ENCODE results near the gene CES3. TPM values are rescaled to one million over a fixed set of nuclear protein-coding genes. Genes with fewer than 3 reads are reported as not detected.
"Not testable (repeated sequence)": the region's sequence is repeated elsewhere in the genome, so short reads cannot be mapped to it uniquely, and the experiment has no call there.

CES3 gene
- total RNA-seq, 1 experiment from 2014 or later, result 0.53 TPM

GRCh38 chr16:66926171-66926947 is 34.7 kb upstream of the CES3 start:
- DNase-seq (ENCODE audit: low read depth), result no peak

DNA sequence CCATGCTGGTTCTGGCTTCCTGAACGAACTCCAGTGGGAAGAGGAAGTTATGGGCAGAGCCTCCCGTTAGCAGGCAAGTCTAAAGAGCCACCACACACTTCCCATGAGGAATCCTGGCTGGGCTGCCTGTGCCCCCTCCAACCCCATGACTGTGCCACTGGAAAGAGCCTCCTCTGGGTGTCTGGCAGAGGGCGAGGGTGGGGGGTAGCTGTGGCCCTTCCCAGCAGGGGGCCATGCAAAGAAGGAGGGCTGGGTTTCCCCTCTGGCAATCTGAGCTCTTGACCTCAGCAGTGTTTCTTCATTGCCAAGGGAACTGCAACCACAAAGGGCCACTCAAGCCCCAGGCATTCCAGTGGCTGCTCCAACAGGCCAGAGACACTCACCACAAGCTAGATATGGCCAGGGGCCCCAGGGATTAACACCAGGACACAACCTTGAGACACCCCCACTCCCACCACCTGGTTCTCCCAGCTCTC is 34.1 kb upstream of the CES3 start:
- peak; percentile 95 for DNase-seq (ENCODE audit: low read depth)

DNA sequence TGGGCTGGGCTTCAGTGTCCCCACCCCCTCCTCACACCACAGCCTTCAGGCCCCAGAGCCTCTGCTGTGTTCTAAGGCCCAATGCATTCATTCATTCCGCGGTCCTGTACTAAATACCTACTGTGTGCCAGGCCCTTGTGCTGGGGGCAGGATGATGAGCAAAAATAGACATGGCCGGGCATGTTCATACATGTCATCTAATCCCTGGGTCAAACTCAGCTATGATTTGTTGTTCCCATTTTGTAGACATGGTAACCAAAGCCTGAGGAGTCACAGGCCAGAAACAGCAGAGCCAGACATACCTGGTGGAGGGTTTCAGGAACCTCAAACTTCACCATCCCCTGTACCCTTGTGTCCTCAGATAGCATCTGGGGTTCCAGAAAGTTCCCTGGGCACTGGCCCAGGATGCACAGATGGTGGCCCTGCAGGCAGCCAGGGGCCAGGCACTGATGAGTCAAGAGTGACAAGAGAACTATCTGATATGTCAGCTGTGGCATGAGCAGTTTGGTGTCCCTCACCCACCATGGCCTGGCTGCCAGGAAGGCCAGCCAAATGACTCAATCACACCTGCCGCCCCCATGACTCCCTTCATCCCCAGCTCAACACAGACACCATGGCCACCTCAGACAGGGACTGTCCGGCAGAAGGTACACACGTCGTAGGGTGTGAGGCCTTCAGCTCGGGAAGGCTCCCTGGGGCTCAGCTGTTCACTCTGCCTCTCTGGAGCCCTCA is 33.0 kb upstream of the CES3 start:
- peak; percentile 68 for DNase-seq (ENCODE audit: low read depth)

DNA sequence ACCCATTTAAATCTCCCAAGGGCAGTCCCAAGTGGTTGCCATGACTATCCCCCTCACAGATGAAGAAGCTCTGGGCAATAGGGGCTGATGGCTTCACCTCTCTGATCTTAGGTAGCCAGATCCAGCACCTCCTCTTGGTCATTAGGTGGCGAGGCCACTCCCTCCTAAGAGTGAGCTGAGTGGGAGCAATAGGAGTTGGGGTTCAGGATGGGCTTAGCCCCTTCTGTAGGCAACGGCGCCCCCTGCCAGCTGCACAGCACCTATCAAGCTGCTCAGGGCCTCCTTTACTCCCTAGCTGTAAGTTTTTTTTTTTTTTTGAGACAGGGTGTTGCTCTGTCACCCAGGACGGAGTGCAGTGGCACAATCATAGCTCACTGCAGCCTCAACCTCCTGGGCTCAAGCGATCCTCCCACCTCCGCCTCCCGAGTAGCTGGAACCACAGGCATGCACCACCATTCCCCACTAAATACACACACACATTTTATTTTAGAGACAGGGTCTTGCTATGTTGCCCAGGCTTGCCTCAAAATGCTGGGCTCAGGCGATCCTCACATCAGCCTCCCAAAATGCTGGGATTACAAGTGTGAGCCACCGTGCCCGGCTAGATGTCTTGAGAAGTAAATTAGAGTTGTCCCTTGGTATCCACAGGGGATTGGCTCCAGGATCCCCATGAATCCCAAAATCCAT is 32.2 kb upstream of the CES3 start:
- peak; percentile 53 for DNase-seq (ENCODE audit: low read depth)

- DNase-seq (ENCODE audit: low read depth), result peak; percentile 70
These were observed 30.9 kb upstream of the CES3 start for GRCh38 chr16:66930189-66930588.

- no peak for DNase-seq (ENCODE audit: low read depth)
These were observed 29.4 kb upstream of the CES3 start for GRCh38 chr16:66931665-66932064.

- no peak for DNase-seq (ENCODE audit: low read depth)
These were observed 29.0 kb upstream of the CES3 start for GRCh38 chr16:66932076-66932475.

DNA sequence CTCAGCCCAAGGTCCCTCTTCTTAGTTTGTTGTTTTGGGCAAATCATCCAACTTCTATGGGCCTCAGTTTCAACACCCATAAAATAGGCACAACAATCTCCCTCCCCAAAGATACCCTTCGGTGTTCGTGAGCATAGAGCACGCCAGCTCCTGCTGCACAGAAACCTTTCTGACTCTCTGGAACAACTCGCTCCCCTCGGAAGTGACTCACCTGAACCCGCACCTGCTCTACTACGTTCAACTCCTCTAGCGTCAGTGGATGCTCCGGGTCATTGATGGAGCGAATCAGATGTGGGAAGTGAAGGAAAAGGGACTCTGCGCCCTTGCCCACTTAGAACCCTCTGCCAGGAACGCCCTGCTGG is 27.3 kb upstream of the CES3 start:
- DNase-seq (ENCODE audit: low read depth), result no peak

DNA sequence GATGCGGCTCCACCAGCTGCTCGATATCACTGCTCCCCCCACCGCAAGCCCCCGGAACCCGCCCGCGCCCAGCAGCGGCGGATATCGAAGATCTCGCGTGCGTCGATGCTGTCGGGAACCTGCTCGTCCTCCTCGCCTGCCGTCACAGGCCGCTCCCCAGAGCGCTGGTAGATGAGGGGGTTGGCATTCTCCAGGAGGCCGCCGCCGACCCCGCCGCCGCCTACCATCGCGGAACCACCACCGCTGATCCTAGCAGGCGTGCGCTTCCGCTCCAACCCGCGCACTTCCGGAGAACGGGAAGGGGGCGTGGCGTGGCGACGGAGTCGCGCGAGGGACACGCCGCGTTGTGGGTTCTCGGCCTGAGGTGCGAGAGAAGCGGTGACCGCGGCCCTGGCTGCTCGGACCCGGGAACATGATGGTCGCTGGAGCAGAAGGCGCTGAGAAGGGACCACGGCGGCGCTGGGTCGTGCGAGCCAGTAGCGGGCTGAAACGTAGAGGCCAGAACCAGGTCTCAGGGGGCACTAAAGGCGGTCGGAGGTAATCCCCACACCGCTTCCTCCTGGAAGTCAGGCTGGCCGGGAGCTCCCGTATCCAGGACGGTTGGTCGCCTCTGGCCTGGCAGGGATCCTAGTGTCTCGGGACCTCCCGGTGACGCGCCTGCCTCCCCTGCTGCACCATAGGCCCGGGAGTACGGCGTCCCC is 26.8 kb upstream of the CES3 start, which contains the start of gene CIAO2B:
TSS of gene CIAO2B (minus strand) at position 265 of the 701 bp plus-strand sequence. CDS start at position 227, 38 bp downstream.
- peak; percentile 80 for DNase-seq (ENCODE audit: low read depth)

GRCh38 chr16:66934839-66935313 is 26.2 kb upstream of the CES3 start:
- not testable (repeated sequence) for DNase-seq (ENCODE audit: low read depth)

DNA sequence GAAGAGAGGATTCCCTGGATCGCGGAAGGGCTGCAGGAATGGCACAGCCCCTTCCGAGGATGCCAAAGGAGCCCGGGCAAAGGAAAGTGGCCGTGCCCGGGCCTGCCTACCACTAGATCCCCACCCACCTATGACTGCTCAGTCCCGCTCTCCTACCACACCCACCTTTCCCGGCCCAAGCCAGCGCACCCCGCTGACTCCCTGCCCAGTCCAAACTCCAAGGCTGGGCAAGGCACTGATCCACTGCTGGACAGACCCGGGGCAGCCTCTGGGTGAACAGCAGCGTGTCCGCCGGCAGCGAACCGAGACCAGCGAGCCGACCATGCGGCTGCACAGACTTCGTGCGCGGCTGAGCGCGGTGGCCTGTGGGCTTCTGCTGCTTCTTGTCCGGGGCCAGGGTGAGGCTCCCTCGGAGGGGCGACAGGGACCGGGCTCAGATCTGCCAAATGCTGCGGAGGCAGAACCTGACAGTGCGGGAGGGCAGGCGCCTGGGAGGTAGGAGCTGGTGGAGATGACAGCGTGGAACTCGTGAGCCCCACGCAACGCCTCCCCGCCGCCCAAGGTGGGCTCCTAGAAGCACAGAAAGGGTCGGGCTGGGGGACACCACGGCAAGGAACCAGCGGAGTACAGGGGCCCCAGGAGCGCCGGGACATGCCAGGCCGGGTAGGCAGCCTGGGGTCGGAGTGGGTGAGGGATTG is 25.6 kb upstream of the CES3 start, which contains the start of gene CES2:
TSS of gene CES2 (plus strand) at position 203 of the 698 bp plus-strand sequence. CDS start at position 323, 120 bp downstream.
- peak; percentile 22 for DNase-seq (ENCODE audit: low read depth)

- DNase-seq (ENCODE audit: low read depth), result no peak
These were observed 24.6 kb upstream of the CES3 start for GRCh38 chr16:66936462-66936861.

GRCh38 chr16:66936889-66937554 is 24.0 kb upstream of the CES3 start:
- DNase-seq (ENCODE audit: low read depth), result no peak

GRCh38 chr16:66937725-66938337 is 23.2 kb upstream of the CES3 start:
- no peak for DNase-seq (ENCODE audit: low read depth)

DNA sequence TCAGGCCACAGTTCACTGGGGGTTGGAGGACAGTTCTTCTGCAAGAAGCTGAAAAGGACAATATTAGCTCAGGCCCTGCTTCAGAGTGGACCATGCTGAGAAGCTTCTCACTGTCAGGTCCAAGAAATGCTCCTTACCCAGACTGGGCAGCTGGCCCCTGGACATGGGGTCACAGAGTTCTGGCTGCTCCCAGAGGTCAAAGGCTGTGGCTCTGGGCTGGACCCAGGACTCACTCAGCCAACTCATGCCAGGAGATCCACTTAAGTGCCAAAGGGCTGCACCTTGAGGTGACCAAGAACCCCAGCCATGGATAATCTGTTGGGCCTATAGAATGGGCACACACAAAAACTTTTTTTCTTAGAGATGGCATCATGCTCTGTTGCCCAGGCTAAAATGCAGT is 21.7 kb upstream of the CES3 start:
- DNase-seq (ENCODE audit: low read depth), result no peak

GRCh38 chr16:66940236-66940635 is 20.8 kb upstream of the CES3 start:
- DNase-seq (ENCODE audit: low read depth), result no peak

DNA sequence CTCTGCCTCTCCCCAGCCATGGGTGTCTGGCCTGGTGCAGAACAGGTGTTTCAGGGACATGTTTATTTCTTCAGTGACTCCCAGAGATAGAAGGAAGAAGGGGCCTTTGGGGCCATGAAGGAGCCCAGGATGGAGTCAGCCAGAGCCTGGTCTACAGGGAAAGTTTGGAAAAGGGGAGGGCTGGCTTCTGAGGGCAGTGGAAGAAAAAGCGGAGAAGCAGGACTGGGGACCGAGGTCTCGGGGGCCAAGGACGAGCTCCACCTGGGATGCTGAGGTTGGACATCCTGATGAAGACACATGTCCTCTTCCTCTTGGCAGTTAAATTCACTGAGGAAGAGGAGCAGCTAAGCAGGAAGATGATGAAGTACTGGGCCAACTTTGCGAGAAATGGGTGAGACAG is 18.1 kb upstream of the CES3 start:
- DNase-seq (ENCODE audit: low read depth), result no peak

GRCh38 chr16:66943426-66944053 is 17.5 kb upstream of the CES3 start:
- no peak for DNase-seq (ENCODE audit: low read depth)

DNA sequence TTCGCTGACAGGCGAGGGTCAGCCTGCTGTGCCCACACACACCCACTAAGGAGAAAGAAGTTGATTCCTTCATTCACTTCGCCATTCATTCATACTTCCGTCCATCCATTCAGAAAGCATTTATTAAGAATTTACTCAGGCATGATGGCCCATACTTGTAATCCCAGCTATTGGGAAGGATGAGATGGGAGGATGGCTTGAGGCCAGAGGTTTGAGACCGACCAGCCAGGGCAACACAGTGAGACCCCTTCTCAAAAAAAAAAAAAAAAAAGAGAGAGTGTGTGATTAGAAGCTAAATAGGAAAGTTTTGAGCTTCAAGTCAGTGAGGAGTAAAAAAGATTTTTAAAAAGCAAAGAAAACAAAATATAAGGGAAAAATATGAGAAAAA is 17.0 kb upstream of the CES3 start:
- DNase-seq (ENCODE audit: low read depth), result no peak
